ENCODE data around the gene TOX2.

The TOX2 gene

GRCh38 chr20:43936805-43937204, 22.2 kb downstream of the TOX2 start:
- no peak for DNase-seq (ENCODE audit: low spot score)
- no peak for TF ChIP-seq CTCF (IDR thresholded peaks at IDR 0.05; ENCODE audit: extremely low read depth, insufficient read depth, missing control alignments)
- in situ Hi-C loops (cut with MboI; ENCODE audit: low pct_unique_long_range_greater_than_20kb, low sequenced_read_pairs, unreplicated experiment): no loop called here

- TF ChIP-seq CTCF (IDR thresholded peaks at IDR 0.05; ENCODE audit: extremely low read depth, insufficient read depth, missing control alignments): no peak
- DNase-seq (ENCODE audit: low spot score): no peak
- in situ Hi-C loops (cut with MboI; ENCODE audit: low pct_unique_long_range_greater_than_20kb, low sequenced_read_pairs, unreplicated experiment): no loop called here
Measured at GRCh38 chr20:43937591-43937990, 22.9 kb downstream of the TOX2 start.

- DNase-seq (ENCODE audit: low spot score): no peak
- in situ Hi-C loops (cut with MboI; ENCODE audit: low pct_unique_long_range_greater_than_20kb, low sequenced_read_pairs, unreplicated experiment): no loop called here
- TF ChIP-seq CTCF (IDR thresholded peaks at IDR 0.05; ENCODE audit: extremely low read depth, insufficient read depth, missing control alignments): no peak
Measured at GRCh38 chr20:43938017-43938655, 23.5 kb downstream of the TOX2 start.

- no peak for DNase-seq (ENCODE audit: low spot score)
- in situ Hi-C loops (cut with MboI; ENCODE audit: low pct_unique_long_range_greater_than_20kb, low sequenced_read_pairs, unreplicated experiment): no loop called here
- TF ChIP-seq CTCF (IDR thresholded peaks at IDR 0.05; ENCODE audit: extremely low read depth, insufficient read depth, missing control alignments): no peak
Measured at GRCh38 chr20:43938932-43939761, 24.5 kb downstream of the TOX2 start.

- in situ Hi-C loops (cut with MboI; ENCODE audit: low pct_unique_long_range_greater_than_20kb, low sequenced_read_pairs, unreplicated experiment): no loop called here
- no peak for TF ChIP-seq CTCF (IDR thresholded peaks at IDR 0.05; ENCODE audit: extremely low read depth, insufficient read depth, missing control alignments)
- no peak for DNase-seq (ENCODE audit: low spot score)
Measured at GRCh38 chr20:43939762-43940121, 25.1 kb downstream of the TOX2 start.

- no peak for DNase-seq (ENCODE audit: low spot score)
- in situ Hi-C loops (cut with MboI; ENCODE audit: low pct_unique_long_range_greater_than_20kb, low sequenced_read_pairs, unreplicated experiment): no loop called here
- no peak for TF ChIP-seq CTCF (IDR thresholded peaks at IDR 0.05; ENCODE audit: extremely low read depth, insufficient read depth, missing control alignments)
Measured at GRCh38 chr20:43940518-43941225, 26.0 kb downstream of the TOX2 start.

Data from GM13977 (cell line).